ENCODE measurements around the gene CHDH. TPM values are rescaled to one million over a fixed set of nuclear protein-coding genes. Genes with fewer than 3 reads are reported as not detected.

Gene CHDH
- total RNA-seq, 1 donor from 2014 or later = 1.7 TPM

GRCh38 chr3:53773021-53773436 is 73.2 kb downstream of the CHDH start:
- H3K36me3 ChIP-seq = no peaks in the 10 kb centered on the region
- no peak overlapping the region for H3K4me3 ChIP-seq
- H3K4me1 ChIP-seq = peaks cover 25% of the 10 kb centered on the region
- peak overlapping the region; percentile 76 for H3K27ac ChIP-seq
- H3K9me3 ChIP-seq = no peaks in the 10 kb centered on the region
- DNase-seq (ENCODE audit: extremely low spot score in 2 of 2) = no peak
- TF ChIP-seq POLR2A (IDR thresholded peaks at IDR 0.05) (no peak), POLR2AphosphoS5 (IDR thresholded peaks at IDR 0.05; ENCODE audit: insufficient read depth in 1 of 2, low read depth in 1 of 2) (no peak), CTCF (IDR thresholded peaks at IDR 0.05) (no peak)
- H3K27me3 ChIP-seq = no peaks in the 10 kb centered on the region
- intact Hi-C loops (cut with DNase I) = no loop called here

- H3K4me3 ChIP-seq = no peak overlapping the region
Observed at GRCh38 chr3:53772562-53772961, 73.7 kb downstream of the CHDH start.

GRCh38 chr3:53768478-53769459 is 77.5 kb downstream of the CHDH start:
- intact Hi-C loops (cut with DNase I) = no loop called here
- Histone ChIP-seq H3K4me3 (no peak overlapping the region), H3K9me3 (no peaks in the 10 kb centered on the region), H3K27me3 (no peaks in the 10 kb centered on the region), H3K4me1 (peaks cover 11% of the 10 kb centered on the region), H3K27ac (no peak overlapping the region), H3K36me3 (no peaks in the 10 kb centered on the region)
- DNase-seq (ENCODE audit: extremely low spot score in 2 of 2) = no peak
- TF ChIP-seq CTCF (IDR thresholded peaks at IDR 0.05) = no peak
- TF ChIP-seq POLR2AphosphoS5 (IDR thresholded peaks at IDR 0.05; ENCODE audit: insufficient read depth in 1 of 2, low read depth in 1 of 2) = no peak
- TF ChIP-seq POLR2A (IDR thresholded peaks at IDR 0.05) = no peak

More at GRCh38 chr3:53772562-53772961, 73.7 kb downstream of the CHDH start:
- no peaks in the 10 kb centered on the region for H3K27me3 ChIP-seq
- H3K4me1 ChIP-seq = peaks cover 25% of the 10 kb centered on the region
- H3K36me3 ChIP-seq = no peaks in the 10 kb centered on the region
- intact Hi-C loops (cut with DNase I) = no loop called here
- no peak for DNase-seq (ENCODE audit: extremely low spot score in 2 of 2)
- no peak for TF ChIP-seq CTCF (IDR thresholded peaks at IDR 0.05)
- TF ChIP-seq POLR2AphosphoS5 (IDR thresholded peaks at IDR 0.05; ENCODE audit: insufficient read depth in 1 of 2, low read depth in 1 of 2) = no peak
- TF ChIP-seq POLR2A (IDR thresholded peaks at IDR 0.05) = no peak
- peak overlapping the region; percentile 76 for H3K27ac ChIP-seq
- H3K9me3 ChIP-seq = no peaks in the 10 kb centered on the region

- Histone ChIP-seq H3K4me3 (no peak overlapping the region), H3K4me1 (no peaks in the 10 kb centered on the region), H3K27ac (no peak overlapping the region), H3K9me3 (no peaks in the 10 kb centered on the region), H3K36me3 (no peaks in the 10 kb centered on the region), H3K27me3 (no peaks in the 10 kb centered on the region)
- intact Hi-C loops (cut with DNase I) = no loop called here
- no peak for DNase-seq (ENCODE audit: extremely low spot score in 2 of 2)
- TF ChIP-seq POLR2AphosphoS5 (IDR thresholded peaks at IDR 0.05; ENCODE audit: insufficient read depth in 1 of 2, low read depth in 1 of 2) (no peak), CTCF (IDR thresholded peaks at IDR 0.05) (no peak), POLR2A (IDR thresholded peaks at IDR 0.05) (no peak)
Observed at GRCh38 chr3:53766706-53767105, 79.5 kb downstream of the CHDH start.

- Histone ChIP-seq H3K4me3 (no peak overlapping the region), H3K27me3 (no peaks in the 10 kb centered on the region), H3K27ac (no peak overlapping the region), H3K4me1 (no peaks in the 10 kb centered on the region), H3K9me3 (no peaks in the 10 kb centered on the region), H3K36me3 (no peaks in the 10 kb centered on the region)
- no peak for TF ChIP-seq CTCF (IDR thresholded peaks at IDR 0.05)
- TF ChIP-seq POLR2AphosphoS5 (IDR thresholded peaks at IDR 0.05; ENCODE audit: insufficient read depth in 1 of 2, low read depth in 1 of 2) = no peak
- no peak for TF ChIP-seq POLR2A (IDR thresholded peaks at IDR 0.05)
- intact Hi-C loops (cut with DNase I) = no loop called here
- DNase-seq (ENCODE audit: extremely low spot score in 2 of 2) = no peak
Observed at GRCh38 chr3:53765753-53766152, 80.5 kb downstream of the CHDH start.
